Measurements from ENCODE around the gene IFT43.

IFT43 gene

GRCh38 chr14:76080471-76080870 lies 94.9 kb downstream of the IFT43 start:
- DNase-seq (ENCODE audit: low read depth in 2 of 2): no peak

- DNase-seq (ENCODE audit: low read depth in 2 of 2): no peak
Observed at GRCh38 chr14:76081642-76082041, 96.1 kb downstream of the IFT43 start.

GRCh38 chr14:76083796-76084765 lies 98.5 kb downstream of the IFT43 start:
- no peak for DNase-seq (ENCODE audit: low read depth in 2 of 2)

- DNase-seq (ENCODE audit: low read depth in 2 of 2): no peak
Observed at GRCh38 chr14:76085358-76085757, 99.8 kb downstream of the IFT43 start.

DNA sequence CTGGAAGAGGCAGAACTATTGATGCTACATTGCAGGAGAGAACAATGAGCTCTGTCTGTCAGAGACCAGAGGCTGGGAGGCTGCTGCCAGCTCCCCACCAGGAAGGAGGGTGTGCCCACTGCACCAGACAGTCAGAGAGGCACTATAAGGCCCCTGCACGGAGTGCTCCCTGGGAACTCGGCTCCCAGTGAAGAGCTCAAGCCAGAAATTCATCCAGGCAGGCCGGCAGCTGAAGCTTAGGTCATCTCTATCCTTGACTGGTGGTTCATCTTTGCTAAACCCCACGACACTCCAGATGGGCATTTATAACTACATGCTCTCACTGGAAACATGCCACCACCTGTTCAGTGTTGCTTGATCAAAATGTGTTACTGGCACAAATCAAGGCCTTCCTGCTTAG lies 101.1 kb downstream of the IFT43 start:
- no peak for DNase-seq (ENCODE audit: low read depth in 2 of 2)

DNA sequence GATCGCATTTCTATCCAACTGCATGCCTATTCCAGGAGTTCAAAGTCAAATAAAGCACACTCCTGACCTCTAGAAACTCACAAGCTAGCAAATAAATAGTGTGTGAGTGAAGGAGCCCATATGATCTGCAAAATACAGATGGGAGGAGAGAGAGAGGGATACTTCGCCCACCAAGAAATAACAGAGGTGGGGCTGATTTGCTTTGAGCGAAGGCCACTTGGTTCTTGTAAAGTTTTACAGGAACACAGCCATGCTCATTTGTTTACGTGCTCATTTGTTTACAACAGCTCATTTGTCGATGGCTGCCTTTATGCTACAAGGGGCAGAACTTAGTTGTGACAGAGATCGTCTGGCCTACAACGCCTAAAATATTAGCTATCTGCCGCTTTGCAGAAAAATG lies 102.8 kb downstream of the IFT43 start:
- no peak for DNase-seq (ENCODE audit: low read depth in 2 of 2)

- no peak for DNase-seq (ENCODE audit: low read depth in 2 of 2)
Observed at GRCh38 chr14:76088771-76089571, 103.4 kb downstream of the IFT43 start.

GRCh38 chr14:76089575-76089974 lies 104.0 kb downstream of the IFT43 start:
- no peak for DNase-seq (ENCODE audit: low read depth in 2 of 2)

GRCh38 chr14:76090616-76091391 lies 105.2 kb downstream of the IFT43 start:
- DNase-seq (ENCODE audit: low read depth in 2 of 2): no peak

DNA sequence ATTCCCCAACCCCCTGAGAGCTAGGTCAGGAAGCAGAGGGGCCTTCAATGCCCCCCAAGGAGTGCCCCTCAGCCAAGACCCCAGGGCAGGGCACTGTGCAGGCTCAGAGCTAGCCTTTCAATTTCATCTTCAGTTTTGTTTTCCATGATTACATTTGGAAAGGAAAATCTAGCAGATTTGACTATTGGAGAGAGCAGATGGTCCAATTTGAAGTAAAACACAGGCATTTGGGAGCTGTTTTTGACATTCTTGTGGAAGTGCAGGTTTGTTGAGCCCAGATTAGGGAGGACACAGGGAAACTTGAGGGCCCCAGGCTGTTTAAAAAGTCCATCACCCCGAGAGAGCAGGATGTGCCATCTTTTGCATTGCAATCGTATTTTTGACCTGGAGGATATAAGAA lies 107.5 kb downstream of the IFT43 start:
- DNase-seq (ENCODE audit: low read depth in 2 of 2): no peak

- no peak for DNase-seq (ENCODE audit: low read depth in 2 of 2)
Observed at GRCh38 chr14:76096257-76096656, 110.7 kb downstream of the IFT43 start.

DNA sequence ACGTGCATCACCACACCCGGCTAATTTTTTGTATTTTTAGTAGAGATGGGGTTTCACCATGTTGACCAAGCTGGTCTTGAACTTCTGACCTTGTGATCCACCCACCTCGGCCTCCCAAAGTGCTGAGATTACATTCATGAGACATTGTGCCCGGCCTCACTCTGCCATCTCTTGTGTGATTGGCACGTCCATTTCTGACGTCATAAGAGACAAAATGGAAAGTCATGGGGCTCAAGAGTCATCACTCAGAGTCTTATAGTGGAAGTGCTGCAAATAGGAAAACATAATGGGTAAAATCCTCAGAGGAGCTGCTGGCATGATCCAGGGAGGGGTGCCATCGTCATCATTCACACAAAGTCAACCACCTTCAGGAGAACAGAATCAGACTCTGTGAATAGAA lies 112.0 kb downstream of the IFT43 start:
- no peak for DNase-seq (ENCODE audit: low read depth in 2 of 2)

GRCh38 chr14:76098047-76098446 lies 112.5 kb downstream of the IFT43 start:
- no peak for DNase-seq (ENCODE audit: low read depth in 2 of 2)

GRCh38 chr14:76098916-76099675 lies 113.5 kb downstream of the IFT43 start:
- no peak for DNase-seq (ENCODE audit: low read depth in 2 of 2)

GRCh38 chr14:76100236-76100635 lies 114.7 kb downstream of the IFT43 start:
- no peak for DNase-seq (ENCODE audit: low read depth in 2 of 2)

DNA sequence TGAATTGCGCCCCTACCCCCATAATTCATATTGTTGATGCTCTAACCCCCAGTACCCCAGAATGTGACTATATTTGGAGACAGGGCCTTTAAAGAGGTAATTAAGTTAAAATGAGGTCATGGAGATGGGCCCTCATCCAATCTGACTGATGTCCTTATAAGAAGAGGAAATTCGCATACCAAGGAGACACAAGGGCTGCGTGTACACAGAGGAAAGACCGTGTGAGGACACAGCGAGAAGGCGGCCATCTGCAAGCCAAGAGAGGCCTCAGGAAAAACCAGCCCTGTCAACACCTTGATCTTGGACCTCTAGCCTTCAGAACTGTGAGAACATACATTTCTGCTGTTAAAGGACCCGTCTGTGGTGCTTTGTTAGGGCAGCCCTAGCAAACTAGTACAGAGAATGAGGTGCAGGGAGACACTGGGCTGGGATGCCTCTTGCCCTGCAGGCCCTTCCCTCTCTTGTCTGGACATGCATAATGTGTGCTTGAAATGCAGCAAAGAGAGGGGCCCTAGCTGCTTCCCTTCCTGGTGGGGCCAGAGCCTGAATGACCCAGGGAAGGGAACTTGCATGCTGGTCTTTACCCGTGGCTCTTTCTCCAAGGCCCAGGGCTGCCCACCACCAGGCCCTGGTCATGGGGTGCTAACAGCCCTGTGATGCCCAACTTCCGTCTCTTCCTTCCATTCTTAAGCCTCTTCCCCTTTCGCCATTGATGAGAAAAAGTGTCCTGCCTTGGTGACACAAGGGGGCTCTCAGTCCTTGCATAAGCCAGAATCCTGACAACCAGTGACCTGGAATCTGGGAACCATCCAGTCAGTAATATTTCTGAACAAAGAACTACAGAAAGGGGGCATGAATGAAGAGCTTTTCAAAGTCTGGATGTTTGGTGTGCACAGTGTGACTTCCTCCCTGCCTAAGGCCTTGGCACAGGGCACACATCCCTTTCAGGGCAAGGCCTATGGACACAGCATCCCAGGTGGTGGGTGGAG lies 116.1 kb downstream of the IFT43 start:
- peak in 1 of 2 experiments; percentile 1 for DNase-seq (ENCODE audit: low read depth in 2 of 2)

DNA sequence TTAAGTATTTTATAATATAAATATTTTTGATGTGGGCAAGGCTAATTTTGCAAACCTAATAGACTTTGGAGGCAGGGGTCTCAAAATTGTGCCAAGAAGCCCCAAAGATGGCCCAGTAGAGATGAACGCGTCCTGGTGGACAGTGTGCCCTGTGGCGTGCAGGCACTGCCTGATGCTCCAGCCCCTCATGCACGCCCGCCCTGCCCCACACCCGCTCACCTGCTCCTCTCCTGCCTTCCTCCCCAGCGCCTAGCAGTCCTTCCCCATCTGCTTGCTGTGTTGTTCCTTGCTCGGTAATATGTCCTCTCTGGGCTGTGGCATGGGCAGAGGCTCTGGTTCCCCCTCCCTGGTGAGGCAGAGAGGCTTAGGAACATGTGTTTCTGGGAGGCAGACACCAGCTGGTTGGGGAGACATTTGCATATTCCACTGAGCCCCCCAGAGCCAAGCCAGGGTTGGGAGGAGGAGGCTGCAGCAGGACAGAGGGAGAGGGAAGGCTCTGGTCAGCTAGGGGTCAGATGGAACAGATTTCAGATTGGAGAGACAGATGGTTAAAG lies 119.3 kb downstream of the IFT43 start:
- no peak for DNase-seq (ENCODE audit: low read depth in 2 of 2)

- DNase-seq (ENCODE audit: low read depth in 2 of 2): no peak
Observed at GRCh38 chr14:76106188-76106587, 120.6 kb downstream of the IFT43 start.

GRCh38 chr14:76109087-76109880 lies 123.7 kb downstream of the IFT43 start:
- DNase-seq (ENCODE audit: low read depth in 2 of 2): no peak

Data from fibroblast of skin of left biceps (primary cell).